PC-9 (cell line): ENCODE data around the gene GRIP1. TPM values are rescaled to one million over a fixed set of nuclear protein-coding genes. Genes with fewer than 3 reads are reported as not detected.

Source experiments
- BruUV-seq: library from RNA; stranded (reverse); fragments of 400-500 nt; replicated peaks from 2 replicates; lab custom pipeline; 2021; lab: Mats Ljungman, UMichigan
- CTCF ChIA-PET: fragments of 300-600 bp; sonication (Branson Sonifier 250); formaldehyde crosslinking; loops from one replicate; lab custom pipeline; 2022; ENCODE audit warnings: antibody characterized with exemption; lab: Charles Lee
- POLR2A ChIA-PET: fragments of 300-600 bp; sonication (Branson Sonifier 250); formaldehyde crosslinking; loops from one replicate; lab custom pipeline; 2022; ENCODE audit warnings: antibody characterized with exemption; ENCODE audit not compliant: unreplicated experiment; lab: Charles Lee
- DNase-seq, 2 experiments: peaks; one replicate each; pipeline versions ENCODE4 v3.0.0 to v3.0.0-alpha.2; 2015 to 2022; ENCODE audit warnings: mixed read lengths in 1 of 2
- H2AFZ ChIP-seq: fragments of 200-600 bp; sonication (generic); 2 replicates; pipeline ENCODE4 v1.8.1; 2017; ENCODE audit warnings: antibody characterized with exemption
- H3F3A ChIP-seq: fragments of 200-600 bp; sonication (generic); 2 replicates; pipeline ENCODE4 v1.8.1; 2017; ENCODE audit warnings: antibody characterized with exemption, mild to moderate bottlenecking, low read depth; ENCODE audit not compliant: insufficient read depth
- H3K27ac ChIP-seq: fragments of 200-600 bp; sonication (generic); 2 replicates; pipeline ENCODE4 v1.6.1; 2016; ENCODE audit warnings: mixed run types
- H3K27me3 ChIP-seq: fragments of 200-600 bp; sonication (generic); 2 replicates; pipeline ENCODE4 v1.6.1; 2016; ENCODE audit warnings: low read depth, mixed run types; ENCODE audit not compliant: insufficient read depth
- H3K36me3 ChIP-seq: fragments of 200-600 bp; sonication (generic); 2 replicates; pipeline ENCODE4 v1.6.1; 2016; ENCODE audit warnings: low read depth, mixed run types
- H3K4me1 ChIP-seq: fragments of 200-600 bp; sonication (generic); replicated peaks from 2 replicates; pipeline ENCODE4 v1.6.1; 2016; ENCODE audit warnings: mixed run types; ENCODE audit not compliant: insufficient read depth
- H3K4me2 ChIP-seq: fragments of 200-600 bp; sonication (generic); 2 replicates; pipeline ENCODE4 v1.6.1; 2017; ENCODE audit warnings: mixed run types
- H3K4me3 ChIP-seq: fragments of 200-600 bp; sonication (generic); 2 replicates; pipeline ENCODE4 v1.6.1; 2016; ENCODE audit warnings: mixed run types
- H3K79me2 ChIP-seq: fragments of 200-600 bp; sonication (generic); 2 replicates; pipeline ENCODE4 v1.6.1; 2017; ENCODE audit warnings: low read depth, mixed run types
- H3K9me2 ChIP-seq: fragments of 200-600 bp; sonication (generic); 2 replicates; pipeline ENCODE4 v1.8.1; 2017; ENCODE audit warnings: mild to moderate bottlenecking; ENCODE audit not compliant: insufficient read depth
- H3K9me3 ChIP-seq: fragments of 200-600 bp; sonication (generic); 2 replicates; pipeline ENCODE4 v1.8.1; 2016; ENCODE audit warnings: low read depth; ENCODE audit not compliant: insufficient read depth
- H4K20me1 ChIP-seq: fragments of 200-600 bp; sonication (generic); 2 replicates; pipeline ENCODE4 v1.8.1; 2017; ENCODE audit not compliant: insufficient read depth
- CTCF ChIP-seq: fragments of 200-600 bp; sonication (generic); conservative IDR thresholded peaks from 2 replicates; pipeline ENCODE4 v1.6.1; 2017; ENCODE audit warnings: mixed run types, antibody characterized with exemption, mild to moderate bottlenecking, moderate library complexity
- EZH2 ChIP-seq: fragments of 200-600 bp; sonication (generic); IDR thresholded peaks from 2 replicates; pipeline ENCODE4 v1.8.0; 2017; ENCODE audit warnings: antibody characterized with exemption, low read depth
- intact Hi-C: fragments of 100-400 bp; cut with micrococcal nuclease; formaldehyde crosslinking; loops from one replicate; pipeline ENCODE4 v1.10.0; 2022; ENCODE audit not compliant: unreplicated experiment
- total RNA-seq: library from RNA; stranded (reverse); gene quantifications from 2 replicates; pipeline ENCODE4 v1.2.3, GENCODE V29; 2021

GRIP1 gene
- total RNA-seq, 1 experiment from 2014 or later = 16.0 TPM

DNA sequence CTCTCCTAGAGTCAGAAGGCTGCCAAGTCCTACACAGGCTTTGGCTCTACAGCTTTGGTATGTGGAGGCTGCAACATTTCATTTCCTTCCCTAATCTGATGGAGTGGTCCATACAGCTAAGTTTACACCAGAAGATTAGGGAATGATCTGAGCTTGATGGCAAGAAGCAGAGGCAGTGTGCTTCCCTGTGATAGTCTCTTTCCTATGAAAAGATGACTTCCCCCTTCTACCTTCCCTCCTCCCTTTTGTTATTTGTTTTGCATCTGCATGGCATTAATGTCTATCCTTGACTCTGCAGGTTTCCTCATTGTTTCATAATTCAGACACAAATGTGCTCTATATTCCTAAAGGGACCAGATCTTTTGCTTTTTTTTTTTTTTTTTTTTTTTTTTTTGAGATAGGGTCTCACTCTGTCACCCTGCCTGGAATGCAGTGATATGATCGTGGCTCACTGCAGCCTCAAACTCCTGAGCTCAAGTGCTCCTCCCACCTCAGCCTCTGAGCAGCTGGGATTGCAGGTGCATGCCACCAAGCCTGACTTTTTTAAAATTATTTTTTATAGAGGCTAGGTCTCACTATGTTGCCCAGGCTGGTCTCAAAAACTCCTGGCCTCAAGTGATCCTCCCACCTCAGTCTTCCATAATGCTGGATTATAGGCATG is 76.3 kb downstream of the GRIP1 start:
- TF ChIP-seq EZH2 (no peak), CTCF (no peak)
- Histone ChIP-seq H3K4me1 (0 out of 2 replicates have a peak, but pooled peaks cover 7% of the 10 kb centered on the region), H3K27me3 (no peaks in the 10 kb centered on the region), H3K4me2 (no peak overlapping the region), H3K9me2 (peaks cover 4% of the 10 kb centered on the region; the same call in 1 of the 2 replicates), H3K9me3 (no peaks in the 10 kb centered on the region), H4K20me1 (no peaks in the 10 kb centered on the region), H3F3A (no peaks in the 10 kb centered on the region), H3K36me3 (no peaks in the 10 kb centered on the region), H3K4me3 (no peak overlapping the region), H3K27ac (no peak overlapping the region), H3K79me2 (no peaks in the 10 kb centered on the region), H2AFZ (no peak overlapping the region)
- intact Hi-C loops = no loop called here
- no TSS peak for BruUV-seq
- no peak for DNase-seq
- ChIA-PET POLR2A (no interaction called here), CTCF (no interaction called here)

DNA sequence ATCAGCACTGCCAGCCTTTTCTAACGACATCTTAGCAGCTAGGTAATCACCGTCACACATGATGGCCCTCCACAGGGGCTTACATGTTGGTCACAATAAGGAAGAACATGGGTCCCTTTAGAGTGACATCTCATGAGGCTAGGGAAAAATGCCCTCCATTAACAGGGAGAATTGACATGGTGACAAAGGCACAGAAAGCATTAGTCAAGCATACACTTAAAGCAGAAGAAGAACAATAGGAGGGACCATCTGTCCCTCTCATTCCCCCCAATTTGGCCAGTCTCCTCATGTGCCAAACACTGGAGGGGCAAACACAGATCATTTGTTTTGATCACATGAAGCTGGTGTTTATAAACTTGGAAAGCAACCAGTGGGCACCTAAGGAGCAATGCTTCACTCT is 78.0 kb downstream of the GRIP1 start:
- TF ChIP-seq CTCF = no peak
- TF ChIP-seq EZH2 = no peak
- Histone ChIP-seq H3K36me3 (no peaks in the 10 kb centered on the region), H3K4me3 (no peak overlapping the region), H3K9me3 (no peaks in the 10 kb centered on the region), H2AFZ (no peak overlapping the region), H3K27ac (no peak overlapping the region), H3K4me1 (peaks cover 7% of the 10 kb centered on the region; the same call in 1 of the 2 replicates), H3K27me3 (no peaks in the 10 kb centered on the region), H4K20me1 (no peaks in the 10 kb centered on the region), H3K9me2 (peaks cover 2% of the 10 kb centered on the region; the same call in 1 of the 2 replicates), H3F3A (no peaks in the 10 kb centered on the region), H3K79me2 (no peaks in the 10 kb centered on the region), H3K4me2 (no peak overlapping the region)
- BruUV-seq = no TSS peak
- POLR2A ChIA-PET = no interaction called here
- no peak for DNase-seq
- intact Hi-C loops = no loop called here
- CTCF ChIA-PET = no interaction called here

DNA sequence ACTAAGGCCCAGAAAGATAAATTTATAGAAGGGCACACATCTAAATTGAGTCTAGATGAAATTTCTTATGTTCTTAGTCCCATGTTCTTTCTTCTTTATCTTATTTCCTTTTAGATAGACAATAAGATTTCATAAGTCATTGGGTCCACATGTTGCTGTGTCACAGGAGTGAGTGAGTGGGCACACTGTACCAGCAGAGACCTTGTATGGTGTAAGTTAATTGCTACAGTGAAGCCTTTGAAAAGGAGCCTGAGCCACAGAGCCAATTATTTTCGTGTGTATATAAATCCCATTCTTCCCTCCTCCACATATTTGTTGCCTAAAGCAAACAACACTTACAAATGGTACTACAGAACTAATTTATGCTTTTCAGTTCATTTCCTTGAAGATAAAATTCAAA is 79.1 kb downstream of the GRIP1 start:
- Histone ChIP-seq H3K4me2 (no peak overlapping the region), H3K36me3 (no peaks in the 10 kb centered on the region), H3K4me1 (peaks cover 7% of the 10 kb centered on the region; the same call in 1 of the 2 replicates), H3K27ac (no peak overlapping the region), H4K20me1 (no peaks in the 10 kb centered on the region), H2AFZ (no peak overlapping the region), H3K9me3 (no peaks in the 10 kb centered on the region), H3K79me2 (no peaks in the 10 kb centered on the region), H3K9me2 (no peaks in the 10 kb centered on the region), H3K27me3 (no peaks in the 10 kb centered on the region), H3K4me3 (no peak overlapping the region), H3F3A (no peaks in the 10 kb centered on the region)
- ChIA-PET CTCF (interaction anchor here (0.6 kb wide), 1 partner anchor 1168 kb away, joined by 3 read pairs; no protein-coding TSS in a partner anchor), POLR2A (no interaction called here)
- TF ChIP-seq CTCF (no peak), EZH2 (no peak)
- BruUV-seq = no TSS peak
- no peak for DNase-seq
- intact Hi-C loops = no loop called here
